CD4-positive, alpha-beta T cell treated with Interleukin-1 beta for 1 hour (primary cell): ENCODE data around the gene TMSB10.
"Not testable (repeated sequence)": the region's sequence is repeated elsewhere in the genome, so short reads cannot be mapped to it uniquely, and the experiment has no call there.

Source experiments
- DNase-seq, 2 donors: peaks; one replicate each; pipeline ENCODE4 v3.0.0-alpha.2; 2020 to 2022

The TMSB10 gene

DNA sequence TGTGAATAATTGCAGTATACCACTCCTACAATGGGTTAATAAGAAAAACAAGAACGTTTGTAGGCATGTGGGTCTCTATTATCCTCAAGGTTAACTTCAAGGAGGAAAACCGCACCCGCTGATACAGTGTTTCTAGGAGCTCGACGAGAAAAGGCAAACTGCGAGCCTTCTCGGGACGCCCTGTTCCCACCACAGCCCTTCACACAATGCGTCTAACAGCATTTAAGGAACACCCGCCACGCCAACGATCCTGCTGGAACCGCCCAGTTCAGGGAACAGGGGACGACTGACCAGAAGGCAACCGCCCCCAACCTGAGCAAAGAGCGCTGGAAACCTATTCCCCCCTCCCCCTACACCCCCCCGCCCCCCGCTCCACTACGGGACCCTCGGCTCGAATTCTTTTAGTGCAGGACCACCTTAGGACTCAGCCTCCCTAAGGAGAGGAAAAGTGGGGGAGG, 710 bp upstream of the TMSB10 start:
- DNase-seq, result peak in 1 of 2 donors; percentile 32

DNA sequence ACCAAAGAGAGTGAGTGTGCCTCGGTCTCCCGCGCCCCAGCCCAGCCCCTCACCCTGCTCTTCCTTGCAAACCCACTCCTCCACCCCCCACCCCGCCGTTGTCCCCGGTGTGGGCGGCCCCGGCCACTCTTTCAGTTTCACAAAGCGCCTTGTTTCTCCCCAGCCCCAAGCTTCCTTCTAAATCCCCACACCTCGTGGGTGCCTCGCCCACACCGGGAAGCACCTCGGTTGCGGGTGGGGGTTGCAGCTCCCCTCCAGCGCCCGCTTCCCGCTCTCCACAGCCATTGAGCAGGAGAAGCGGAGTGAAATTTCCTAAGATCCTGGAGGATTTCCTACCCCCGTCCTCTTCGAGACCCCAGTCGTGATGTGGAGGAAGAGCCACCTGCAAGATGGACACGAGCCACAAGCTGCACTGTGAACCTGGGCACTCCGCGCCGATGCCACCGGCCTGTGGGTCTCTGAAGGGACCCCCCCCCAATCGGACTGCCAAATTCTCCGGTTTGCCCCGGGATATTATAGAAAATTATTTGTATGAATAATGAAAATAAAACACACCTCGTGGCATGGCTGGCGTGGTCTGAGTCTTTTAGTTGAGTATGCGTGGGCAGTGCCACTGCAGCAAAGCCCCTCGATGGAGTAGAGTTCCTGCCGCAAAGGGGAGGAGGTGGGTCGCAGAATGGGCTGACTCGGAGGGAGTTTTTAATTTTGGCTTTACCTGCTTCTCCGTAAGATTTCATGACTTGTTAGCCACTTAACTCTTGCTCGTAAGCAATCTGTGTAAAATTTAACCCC, 848 bp downstream of the TMSB10 start:
- DNase-seq, result peak in 1 of 2 donors; percentile 44

DNA sequence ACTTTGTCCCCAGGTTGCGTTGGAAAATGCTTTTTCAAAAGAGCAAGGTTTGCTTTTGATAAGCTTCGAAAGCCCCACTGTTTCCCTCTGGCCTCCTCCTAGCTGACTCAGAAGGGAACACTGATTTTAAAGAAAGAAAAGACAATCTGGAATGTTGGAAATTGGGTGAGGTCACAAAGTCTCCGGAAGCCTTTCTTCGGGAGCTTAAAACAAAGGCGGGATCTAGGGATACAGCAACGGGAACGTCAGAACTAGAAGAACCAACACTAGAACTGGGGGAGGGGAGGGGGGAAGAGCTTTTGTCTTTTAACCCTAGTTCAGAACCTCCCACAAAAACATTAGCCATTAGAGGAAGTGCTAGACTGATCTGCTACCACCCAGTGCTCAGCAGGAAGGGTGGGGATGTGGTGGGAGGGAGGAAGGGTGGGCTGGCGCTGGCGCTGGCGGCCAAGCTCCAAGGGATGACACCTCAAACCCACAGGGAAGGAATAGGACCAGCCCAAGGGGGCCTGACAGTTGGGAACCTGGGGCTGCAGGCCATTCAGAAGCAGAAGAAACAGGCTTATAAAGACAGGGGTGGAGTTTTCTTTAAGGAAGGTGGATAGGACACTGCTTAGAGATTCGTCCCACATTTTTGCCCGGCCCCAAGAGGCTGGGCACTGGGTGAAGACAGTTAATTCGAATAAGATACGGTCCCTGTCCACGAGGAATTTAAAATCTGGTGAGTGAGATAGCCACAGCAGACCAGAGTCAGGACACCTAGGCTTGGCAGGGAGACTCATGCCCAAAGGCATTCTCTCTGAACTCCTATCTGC, 1.7 kb downstream of the TMSB10 start:
- peak; percentile 72 for DNase-seq

DNA sequence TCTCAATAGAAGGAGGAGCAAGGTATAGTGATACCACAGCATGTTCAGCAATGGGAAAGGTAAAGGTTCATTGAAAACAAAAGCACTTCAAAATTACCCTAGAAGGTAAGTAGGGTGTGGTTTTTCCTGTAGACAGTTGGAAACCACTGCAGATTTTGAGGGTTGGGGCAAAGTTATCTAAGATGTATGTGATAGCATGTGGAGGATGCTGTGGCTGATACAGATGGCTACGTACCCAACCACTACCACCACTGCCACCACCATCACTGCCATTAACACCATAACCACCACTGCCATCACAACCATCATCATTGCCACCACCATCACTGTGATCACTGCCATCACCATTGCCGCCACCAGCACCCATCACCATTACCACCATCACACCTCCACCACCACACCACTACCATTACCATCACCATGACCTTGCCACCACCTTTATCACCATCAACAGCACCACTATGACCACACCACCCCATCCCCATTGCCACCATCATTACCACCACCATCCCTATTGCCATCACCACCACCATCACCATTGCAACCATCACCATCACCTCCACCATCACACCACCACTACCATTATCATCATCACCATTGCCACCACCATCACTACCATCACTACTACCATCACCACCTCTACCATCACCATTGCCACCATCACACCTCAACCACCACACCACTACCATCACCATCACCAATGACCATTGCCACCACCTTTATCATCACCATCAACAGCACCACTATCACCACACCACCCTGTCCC, 3.7 kb downstream of the TMSB10 start:
- DNase-seq, result peak; percentile 57 to 78

DNA sequence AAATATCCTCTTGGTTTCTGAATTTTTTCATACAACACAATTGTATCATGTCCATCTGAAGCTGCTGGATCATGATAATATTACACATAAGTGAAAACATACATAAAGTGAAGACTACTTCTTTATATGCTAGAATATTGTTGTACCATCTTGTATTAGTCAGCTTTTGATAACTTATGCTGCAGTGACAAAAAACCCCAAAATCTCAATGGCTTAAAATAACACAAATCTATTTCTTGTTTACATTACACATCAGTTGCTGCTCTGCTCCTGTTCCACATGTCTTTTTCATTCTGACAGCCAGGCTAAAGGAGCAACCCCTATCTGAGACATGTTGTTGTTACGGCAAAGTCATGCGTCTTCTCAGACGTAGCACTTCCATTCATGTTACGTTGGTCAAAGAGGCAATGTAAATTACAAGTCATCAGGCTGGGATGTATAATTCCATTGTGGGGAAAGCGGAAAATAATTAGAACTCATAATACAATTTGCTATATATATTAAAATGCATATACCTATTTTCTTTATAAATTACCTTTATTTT, 5.8 kb downstream of the TMSB10 start:
- DNase-seq, result no peak

DNA sequence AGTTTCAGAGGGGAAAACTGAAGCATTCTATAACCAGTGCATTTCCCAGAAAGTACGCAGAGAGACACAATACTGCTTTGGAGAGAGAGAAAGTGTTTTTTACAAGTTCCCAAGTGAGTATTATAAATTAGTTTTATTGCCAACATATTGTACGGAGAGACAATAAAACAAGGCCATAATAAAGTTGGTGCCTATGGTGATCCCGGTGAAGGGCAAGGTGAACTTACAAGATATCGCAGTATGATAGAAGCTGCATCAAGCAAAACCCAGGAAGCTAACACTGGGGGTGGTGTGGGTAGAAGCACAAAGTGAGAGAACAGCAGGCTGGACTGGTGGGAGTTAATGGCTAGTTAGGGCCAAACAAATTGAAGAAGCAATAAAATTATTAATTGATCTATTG, 7.5 kb downstream of the TMSB10 start:
- no peak for DNase-seq

DNA sequence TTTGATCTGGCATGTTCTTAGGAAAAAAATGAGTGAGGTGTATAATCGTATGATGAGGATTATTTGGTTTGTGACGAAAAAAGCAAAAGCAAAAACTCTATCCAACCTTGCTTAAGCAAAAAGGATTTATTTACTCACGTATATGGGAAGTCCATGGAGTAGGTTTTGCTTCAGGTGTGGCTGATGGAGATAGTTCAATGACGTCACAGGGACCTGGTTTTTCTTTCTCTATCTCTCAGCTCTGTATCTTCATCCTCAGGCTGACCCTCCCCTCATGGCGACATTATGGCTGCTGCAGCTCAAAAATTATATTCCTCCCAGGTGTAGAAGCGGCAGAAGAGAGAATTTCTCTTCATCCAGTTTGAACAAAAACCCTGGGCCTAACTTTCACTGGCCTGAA, 8.9 kb downstream of the TMSB10 start:
- DNase-seq, result no peak

DNA sequence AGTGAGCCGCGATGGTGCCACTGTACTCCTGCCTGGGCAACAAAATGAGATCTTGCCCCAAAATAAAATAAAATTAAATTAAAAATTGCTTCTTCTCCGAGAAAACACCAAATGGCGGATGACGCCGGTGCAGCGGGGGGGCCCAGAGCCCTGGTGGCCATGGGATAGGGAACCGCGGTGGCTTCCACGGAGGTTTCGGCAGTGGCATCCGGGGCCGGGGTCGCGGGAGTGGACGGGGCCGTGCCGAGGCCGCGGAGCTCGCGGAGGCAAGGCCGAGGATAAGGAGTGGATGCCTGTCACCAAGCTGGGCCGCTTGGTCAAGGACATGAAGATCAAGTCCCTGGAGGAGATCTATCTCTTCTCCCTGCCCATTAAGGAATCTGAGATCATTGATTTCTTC, 10.2 kb downstream of the TMSB10 start:
- DNase-seq, result not testable (repeated sequence)

DNA sequence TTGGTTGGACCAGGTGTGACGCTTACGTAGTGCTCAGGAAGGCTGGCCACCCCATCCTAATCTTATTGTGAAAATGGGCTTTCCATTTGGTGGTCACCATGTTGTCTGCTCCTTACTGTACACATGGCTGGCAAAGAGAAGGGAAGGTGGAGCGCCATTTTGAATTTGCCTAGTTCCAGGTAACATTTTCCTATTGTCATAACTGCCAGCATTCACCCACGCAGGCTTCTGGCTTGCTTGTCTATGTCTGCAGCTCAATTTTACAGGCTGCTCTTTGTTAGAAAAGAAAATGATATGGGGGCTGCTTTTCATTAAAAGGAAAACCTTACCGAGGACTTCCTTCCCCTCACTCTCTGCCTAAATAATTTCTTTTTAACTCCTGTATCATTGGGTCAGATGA, 12.4 kb downstream of the TMSB10 start:
- not testable (repeated sequence) for DNase-seq

DNA sequence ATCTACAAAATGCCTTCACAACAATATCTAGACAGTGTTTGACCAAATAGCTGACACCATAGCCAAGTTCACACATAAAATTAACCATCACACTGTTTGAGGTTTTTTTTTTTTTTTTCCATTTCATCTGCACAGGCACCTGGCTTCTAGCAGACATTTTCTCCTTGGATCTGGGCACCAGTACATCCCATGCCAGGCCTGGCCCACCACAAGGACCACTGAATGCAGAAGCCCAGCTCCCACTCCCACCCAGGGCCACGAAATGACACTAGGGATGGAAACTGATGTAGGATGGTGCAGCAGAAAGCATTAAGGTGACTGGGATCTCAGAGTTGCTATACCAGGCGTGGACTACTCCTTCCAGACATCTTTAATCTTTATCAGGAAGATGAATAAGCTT, 13.0 kb downstream of the TMSB10 start:
- DNase-seq, result no peak

DNA sequence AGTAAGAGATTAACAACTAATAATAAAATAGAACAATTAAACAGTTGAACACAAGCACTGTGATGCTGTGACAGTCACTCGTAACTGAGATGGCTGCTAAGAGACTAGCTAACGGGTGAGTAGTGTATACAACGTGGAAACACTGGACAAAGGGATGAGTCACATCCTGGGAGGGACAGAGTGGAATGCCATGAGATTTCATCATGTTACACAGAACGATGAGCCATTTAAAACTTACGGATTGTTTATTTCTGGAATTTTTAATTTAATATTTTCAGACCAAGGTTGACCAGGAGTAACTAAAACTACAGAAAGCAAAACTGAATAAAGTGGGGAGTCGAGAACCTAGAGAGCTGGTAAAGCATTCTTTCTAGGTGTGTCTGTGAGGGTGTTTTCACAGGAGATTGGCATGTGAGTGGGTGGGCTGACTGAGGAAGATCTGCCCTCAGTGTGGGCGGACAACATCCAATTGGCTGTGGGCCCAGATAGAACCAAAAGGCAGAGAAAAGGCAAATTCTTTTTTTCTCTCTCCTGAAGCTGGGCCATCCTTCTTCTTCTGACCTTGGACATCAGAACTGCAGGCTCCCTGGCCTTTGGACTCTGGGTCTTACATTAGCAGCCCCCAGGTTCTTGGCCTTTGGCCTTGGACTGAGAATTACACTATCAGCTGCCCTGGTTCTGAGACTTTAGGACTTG, 14.6 kb downstream of the TMSB10 start:
- peak in 1 of 2 donors; percentile 39 for DNase-seq

DNA sequence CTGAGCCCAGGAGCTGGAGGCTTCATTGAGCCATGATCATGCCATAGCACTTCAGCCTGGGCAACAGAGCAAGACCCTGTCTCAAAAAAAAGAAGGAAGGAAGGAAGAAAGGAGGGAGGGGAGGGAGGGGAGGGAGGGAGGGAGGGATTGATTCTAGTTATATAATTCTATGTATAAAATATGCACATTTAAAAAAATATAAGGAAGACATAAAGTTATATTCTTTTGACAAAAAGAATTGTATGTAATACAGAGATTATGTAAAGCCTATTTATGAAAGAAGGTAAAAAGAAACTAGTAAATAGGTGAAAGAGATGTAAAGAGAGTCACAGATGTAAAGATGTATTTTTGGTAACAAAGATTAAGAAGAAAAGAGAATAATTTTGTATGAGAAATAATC, 17.6 kb downstream of the TMSB10 start:
- DNase-seq, result no peak

DNA sequence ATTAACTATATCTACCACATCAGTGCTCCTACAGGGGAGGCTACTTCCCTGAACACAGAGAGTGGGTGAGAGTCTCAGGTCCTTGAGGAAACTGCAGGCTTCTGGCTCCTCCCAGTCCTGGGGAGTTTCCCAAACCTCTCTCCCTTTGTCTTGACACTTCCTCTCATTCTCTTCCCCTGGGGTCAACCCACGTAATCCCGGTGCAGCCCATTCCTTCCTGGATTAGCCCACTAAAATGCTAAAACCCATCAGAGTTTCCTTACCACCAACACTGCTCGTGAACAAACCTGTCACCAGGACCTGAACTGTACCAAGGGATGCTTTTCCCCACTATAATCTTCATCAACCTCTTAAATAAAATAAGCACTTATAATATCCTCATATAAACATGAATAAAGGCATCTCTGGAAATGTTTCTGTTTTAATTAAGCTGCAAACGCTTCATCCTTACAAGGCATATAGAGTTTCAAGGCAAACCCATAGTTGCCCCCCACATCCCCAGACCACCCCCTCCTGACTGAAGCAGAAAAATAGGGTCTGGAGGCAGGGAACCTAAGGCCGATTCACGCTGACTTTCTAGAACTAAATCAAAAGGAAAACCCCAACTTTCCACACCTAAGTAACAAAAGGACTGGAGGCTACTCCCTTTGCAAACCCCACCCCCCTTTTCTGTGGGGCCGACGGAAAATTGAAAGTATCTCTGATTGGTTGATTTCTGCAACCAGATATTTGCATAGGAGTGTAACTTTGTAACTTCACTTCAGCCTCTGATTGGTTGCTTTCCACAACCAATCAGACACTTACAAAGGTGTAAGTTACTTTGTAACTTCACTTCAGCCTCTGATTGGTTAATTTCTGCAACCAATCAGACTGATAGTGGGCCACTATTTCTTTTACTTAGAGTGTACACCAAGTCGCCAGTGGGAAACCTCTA, 19.0 kb downstream of the TMSB10 start:
- peak; percentile 55 to 80 for DNase-seq

DNA sequence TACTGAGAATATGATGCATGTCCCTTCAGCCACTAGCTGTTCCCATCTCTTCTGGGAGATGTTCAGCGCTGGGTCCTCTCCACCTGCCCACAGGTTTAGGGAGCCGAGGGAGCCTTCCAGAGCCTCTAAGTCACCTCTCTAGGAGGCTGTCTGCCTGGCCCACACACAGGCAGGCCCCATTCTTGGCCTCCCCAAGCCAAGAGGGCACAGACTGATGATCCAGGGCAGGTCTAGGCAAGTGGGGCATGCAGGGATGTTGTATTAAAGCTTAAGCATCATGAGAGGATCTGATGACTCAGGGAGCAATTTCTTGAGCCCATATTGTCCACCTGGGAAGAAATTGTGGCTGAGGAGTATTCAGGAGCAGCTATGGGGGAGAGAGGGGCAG, 19.9 kb downstream of the TMSB10 start:
- DNase-seq, result no peak

DNA sequence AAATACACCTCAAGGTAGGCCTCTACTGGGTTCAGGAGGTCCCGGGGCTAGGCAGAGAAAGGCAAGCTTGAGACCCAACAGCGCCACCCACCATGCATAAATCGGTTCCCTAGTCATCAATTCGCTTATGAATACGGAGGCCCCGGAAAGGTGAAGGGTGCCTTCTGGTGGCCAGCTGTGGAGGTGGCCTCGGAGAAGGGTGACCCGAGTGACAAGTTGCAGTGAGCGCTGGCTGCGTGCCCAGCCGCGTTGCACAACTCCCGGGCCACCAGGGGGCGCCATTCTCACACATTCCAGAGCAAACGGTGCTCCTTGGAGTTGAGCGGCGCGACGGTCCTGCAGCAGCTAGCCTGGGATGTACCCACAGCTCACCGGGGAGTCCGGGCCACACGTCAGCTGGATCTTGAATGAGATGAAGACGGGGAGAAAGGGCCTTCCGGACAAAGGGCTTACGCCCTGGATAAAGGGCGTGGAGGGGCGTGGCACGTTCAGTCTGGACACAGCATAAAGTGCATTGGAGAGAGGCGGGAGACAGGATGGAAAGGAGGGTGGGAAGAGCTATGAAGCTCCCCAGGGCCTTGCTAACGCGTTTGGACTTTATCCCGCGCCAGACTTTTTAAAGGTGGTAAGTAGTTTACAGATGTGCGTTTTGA, 20.4 kb downstream of the TMSB10 start:
- DNase-seq, result peak; percentile 96 to 97

DNA sequence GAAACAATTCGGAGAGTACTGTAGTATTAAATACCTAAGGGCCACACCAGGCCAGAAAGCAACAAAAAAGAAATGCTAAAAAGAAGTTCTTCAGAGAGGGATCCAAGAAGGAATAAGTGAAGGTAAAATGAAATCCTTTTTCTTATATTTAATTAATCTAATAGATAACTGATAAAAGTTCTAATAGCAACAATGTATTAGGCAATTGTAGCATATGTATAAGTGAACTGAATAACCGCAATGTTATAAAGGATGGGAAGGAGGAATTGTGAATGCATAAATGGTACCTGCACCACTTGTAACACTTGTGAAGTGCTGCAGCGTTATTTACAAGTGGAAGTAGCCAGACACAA, 21.8 kb downstream of the TMSB10 start:
- no peak for DNase-seq

DNA sequence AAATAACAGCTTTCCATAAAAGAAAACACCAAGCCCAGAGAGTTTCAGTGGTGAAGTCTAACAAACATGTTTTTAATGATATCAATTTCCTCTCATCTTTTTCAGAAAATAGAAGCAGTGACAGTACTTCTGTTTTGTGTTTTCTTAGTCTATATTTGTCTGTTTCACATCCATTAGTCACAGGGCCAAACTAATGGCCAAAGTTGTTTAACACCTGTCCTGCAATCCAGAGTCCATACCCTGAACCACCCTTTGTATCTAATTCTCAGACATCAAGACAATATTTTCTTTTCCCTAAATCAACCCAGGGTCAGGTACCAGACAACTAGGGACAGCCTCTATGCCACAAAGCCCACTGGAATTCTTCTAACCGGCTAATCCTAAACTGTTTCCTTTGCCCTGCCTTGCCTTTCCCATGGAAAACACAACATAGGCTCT, 25.9 kb downstream of the TMSB10 start:
- no peak for DNase-seq

DNA sequence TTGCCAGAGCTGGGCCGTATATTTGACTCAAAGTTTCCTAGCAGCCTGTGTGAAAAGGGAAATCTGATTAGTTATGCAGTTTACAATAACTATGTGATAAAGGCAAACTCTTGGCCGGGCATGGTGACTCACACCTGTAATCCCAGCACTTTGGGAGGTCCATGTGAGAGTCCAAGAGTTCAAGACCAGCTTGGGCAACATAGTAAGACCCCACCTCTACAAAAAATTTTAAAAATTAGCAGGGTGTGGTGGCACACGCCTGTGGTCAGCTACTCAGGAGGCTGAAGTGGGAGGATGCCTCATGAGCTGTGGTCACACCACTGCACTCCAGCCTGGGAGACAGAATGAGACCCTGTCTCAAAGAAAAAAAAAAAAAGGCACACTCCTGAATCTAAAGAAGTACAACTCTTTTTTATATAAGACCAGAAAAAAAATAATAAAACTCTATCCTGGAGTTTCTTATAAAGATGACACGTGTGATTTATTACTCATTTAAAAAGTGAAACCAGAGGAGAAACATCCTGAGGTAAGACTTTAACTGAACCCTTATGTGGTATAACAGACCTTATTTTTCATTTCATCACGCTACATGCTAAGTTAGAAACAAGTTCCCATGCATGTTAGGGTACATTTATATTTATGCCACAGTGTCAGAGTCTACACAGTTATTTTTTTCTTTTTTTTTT, 32.9 kb downstream of the TMSB10 start:
- peak in 1 of 2 donors; percentile 50 for DNase-seq

DNA sequence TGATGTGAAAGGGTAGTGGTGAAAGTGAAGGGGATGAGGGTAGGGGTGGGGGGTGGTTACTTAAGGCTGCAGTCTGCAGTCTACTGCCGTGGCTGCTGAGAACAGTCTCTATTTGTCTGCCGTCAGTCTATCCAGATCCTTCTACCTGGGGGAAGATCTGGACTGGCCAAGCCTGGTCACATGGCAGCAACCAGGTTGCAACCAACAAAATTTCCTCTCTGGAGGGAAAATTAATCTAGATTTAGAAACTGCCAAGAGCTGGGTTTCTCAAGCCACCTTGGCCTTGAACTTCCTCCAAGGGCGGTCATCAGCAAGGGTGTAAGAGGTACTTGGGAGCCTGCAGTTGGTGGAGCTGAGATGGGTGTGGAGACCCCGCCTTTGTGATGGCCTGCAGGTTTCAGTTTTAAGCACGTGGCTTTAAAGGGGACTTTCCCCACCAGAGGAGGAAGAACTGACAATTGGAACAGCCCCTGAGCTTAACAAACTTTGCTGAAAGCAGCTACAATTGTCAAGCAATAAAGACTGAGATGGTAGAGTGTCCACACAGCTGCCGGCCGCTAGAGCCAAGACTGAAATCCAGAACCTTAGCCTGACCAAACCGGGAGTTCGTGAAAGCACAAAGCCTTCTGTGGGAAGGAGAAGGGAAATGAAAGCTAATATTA, 34.1 kb downstream of the TMSB10 start:
- peak; percentile 86 to 88 for DNase-seq

DNA sequence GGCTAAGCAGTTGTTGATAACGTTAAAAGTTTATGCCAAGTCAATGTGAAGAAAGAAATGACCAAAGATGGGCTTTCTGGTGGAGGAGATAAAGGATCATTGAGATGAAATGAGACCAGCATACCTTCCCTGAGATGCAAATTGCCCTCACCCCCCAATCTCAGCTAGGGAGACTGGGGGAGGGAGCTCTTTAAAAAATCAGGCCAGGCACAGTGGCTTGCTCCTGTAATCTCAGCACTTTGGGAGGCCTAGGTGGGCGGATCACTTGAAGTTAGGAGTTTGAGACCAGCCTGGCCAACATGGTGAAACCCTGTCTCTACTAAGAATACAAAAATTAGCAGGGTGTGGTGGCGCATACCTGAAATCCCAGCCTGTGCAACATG, 34.6 kb downstream of the TMSB10 start:
- DNase-seq, result no peak
